NCI-H1092 treated with DMSO at 0.1 percent for 48 hours (cell line): ENCODE results near the gene PPP4R3A.
A peak's percentile ranks its signal among the peaks of the same experiment; 100 is the strongest.
"Not testable (repeated sequence)": the region's sequence is repeated elsewhere in the genome, so short reads cannot be mapped to it uniquely, and the experiment has no call there.

Experiments
- DNase-seq: peaks from one replicate; lab custom pipeline; 2025; lab: John Stamatoyannopoulos, UW

PPP4R3A gene

GRCh38 chr14:91438845-91439244, 71.3 kb downstream of the PPP4R3A start:
- no peak for DNase-seq

DNA sequence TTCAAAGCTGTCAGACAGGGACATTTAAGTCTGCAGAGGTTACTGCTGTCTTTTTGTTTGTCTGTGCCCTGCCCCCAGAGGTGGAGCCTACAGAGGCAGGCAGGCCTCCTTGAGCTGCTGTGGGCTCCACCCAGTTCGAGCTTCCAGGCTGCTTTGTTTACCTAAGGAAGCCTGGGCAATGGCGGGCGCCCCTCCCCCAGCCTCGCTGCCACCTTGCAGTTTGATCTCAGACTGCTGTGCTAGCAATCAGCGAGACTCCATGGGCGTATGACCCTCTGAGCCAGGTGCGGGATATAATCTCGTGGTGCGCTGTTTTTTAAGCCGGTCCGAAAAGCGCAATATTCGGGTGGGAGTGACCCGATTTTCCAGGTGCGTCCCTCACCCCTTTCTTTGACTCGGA, 73.8 kb downstream of the PPP4R3A start:
- not testable (repeated sequence) for DNase-seq

- DNase-seq: no peak
These were observed 80.7 kb downstream of the PPP4R3A start for GRCh38 chr14:91429385-91429784.

- DNase-seq: not testable (repeated sequence)
These were observed 81.2 kb downstream of the PPP4R3A start for GRCh38 chr14:91428931-91429330.

- DNase-seq: not testable (repeated sequence)
These were observed 84.6 kb downstream of the PPP4R3A start for GRCh38 chr14:91425531-91425944.

DNA sequence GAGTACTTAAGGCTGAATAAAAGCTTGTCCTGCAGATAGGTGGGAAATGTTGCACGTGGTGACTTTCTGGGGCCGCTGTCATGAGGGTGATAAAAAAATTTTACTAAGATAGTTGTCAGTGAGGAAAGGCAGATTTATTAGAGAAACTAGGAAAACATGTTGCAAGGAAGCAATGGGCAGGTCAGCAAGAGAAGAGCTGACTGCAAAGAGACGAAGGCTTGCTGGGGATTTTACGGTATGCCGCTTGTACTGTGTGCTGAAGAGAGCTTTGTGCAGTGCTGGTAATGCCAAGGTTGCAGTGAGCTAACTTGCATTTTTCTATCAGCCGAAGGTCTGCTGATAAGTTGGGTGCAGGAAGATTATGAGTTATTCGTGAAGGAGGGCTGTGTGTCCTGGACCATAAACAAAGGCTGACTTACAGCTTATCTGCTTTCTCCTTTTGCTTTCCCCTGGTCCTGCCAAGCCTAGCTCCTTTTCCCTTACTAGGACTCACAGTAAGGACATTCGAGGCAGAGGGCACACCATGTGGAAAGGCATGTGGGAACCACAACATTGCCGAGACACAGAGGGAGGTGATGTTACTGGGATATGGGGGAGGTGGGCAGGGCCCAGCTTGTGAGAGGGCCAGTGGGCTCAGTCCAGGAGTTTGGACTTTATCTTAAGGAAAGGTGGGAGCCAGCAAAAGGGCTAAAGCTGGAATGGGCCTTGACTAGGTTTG, 85.1 kb downstream of the PPP4R3A start:
- no peak for DNase-seq

DNA sequence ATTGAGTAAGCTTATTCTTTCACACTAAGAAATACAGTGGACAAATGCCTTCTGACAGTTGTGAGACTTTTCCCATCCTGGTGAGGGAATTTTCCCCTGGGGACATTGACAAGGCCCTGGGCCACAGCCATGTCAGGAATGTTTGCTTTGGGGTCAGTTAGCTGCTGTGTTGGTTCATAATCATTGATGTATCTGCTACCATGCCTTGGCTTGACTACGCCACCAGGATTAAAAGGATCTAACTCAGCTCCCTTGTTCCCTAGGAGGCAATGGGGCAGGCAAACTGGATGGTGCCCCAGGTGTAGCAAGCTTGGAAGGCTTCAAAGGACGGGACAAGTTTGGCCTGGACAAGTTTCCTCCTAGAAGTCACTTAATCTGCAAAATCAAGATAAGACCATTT, 89.4 kb downstream of the PPP4R3A start:
- DNase-seq: no peak

- DNase-seq: no peak
These were observed 90.7 kb downstream of the PPP4R3A start for GRCh38 chr14:91419451-91419850.

DNA sequence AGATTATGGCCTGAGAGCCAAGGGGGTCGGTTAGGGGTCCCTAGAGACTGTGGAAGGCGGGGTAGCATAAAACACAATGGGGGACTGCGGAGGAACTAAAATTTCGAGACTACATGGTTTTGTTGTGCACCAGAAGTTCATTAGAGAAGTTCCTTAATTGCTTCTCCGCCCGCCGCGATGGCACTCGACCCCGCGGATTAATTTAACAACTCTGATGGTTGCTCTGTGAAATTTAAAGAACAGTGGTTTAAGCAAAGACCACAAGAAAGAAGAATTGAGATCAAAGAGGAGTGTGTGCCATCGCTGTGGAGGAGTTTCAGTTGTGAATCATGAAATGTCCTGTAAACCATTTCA, 91.1 kb downstream of the PPP4R3A start:
- DNase-seq: no peak

DNA sequence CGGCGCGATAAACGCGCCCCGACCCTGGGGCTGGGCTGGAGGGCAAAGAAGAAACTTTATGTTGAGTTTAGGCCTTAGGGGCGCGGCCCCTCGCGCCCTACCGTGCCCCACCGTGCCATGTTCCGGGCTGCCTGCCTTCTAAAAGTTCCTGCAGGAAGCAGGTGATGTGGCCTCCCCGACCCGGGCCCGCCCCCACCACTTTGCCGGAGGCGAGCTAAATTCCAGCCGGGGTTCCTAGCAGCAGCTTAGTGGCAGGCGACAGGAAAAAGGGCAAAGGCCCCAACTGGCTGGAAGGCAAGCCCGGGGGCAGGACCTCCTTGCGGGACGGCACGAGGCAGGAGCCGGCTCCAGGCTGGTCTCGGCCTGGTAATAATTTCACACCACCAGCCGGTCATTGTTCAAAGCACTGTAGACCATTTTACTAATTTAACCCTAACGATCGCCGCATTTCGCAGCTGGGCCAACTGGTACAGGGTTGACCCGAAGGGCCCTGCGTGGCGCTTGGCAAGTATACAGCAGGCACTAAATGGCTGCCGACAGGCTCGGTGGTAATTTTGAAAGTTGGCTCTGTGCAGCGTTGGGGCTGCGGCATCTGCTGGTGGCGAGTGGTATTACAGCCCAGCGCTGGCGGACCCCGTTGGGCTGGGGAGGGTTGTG, 91.6 kb downstream of the PPP4R3A start:
- peak; percentile 47 for DNase-seq

GRCh38 chr14:91417983-91418386, 92.1 kb downstream of the PPP4R3A start:
- DNase-seq: peak; percentile 40

DNA sequence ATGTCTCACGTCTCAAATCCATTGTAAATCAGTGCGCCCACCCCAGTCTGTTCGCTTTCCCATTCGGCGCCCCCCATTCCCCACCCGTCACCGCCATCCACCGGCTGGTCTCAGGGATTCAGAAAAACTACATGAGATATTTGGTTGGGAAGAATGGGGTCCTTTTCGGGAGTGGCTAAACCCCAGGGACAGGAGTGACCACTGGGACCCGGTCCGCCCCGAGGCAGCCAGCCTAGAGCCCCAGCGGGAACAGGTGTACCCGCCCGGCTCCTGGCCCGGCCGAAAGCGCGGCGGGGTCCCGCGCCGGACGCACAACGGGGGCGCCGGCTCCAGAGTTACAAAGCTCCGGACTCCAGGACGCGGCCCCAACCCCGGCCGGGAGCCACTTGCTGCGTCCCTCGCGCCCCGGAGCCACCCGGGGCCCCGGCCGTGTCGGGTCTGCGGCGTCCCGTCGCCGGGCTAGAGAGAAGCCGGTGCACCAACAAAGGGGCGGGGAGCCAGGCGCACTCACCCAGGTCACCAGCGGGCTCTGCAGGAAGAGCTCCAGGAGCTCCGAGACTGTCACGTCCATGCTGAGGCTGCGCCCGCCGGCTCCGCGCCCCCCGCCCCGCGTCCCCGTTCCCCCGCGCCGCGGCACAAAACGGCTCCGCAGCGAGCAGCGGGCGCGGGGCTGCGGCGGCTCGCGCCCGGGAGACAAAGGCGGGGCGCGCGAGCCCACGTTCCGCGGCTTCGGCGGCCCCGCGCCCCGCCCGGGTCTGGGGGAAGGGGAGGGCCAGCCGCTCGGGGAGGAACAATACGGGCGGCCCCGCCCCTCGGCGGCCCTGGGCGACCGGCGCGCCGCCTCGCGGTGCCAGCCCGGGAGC, 92.8 kb downstream of the PPP4R3A start, which contains the start of gene CCDC88C:
CCDC88C (minus strand) TSS at position 701 of the 863 bp plus-strand sequence; CDS start at position 571, 130 bp downstream.
- DNase-seq: peak; percentile 61

GRCh38 chr14:91416744-91417119, 93.4 kb downstream of the PPP4R3A start:
- no peak for DNase-seq

- no peak for DNase-seq
These were observed 94.0 kb downstream of the PPP4R3A start for GRCh38 chr14:91415794-91416743.

- no peak for DNase-seq
These were observed 95.7 kb downstream of the PPP4R3A start for GRCh38 chr14:91414475-91414833.

DNA sequence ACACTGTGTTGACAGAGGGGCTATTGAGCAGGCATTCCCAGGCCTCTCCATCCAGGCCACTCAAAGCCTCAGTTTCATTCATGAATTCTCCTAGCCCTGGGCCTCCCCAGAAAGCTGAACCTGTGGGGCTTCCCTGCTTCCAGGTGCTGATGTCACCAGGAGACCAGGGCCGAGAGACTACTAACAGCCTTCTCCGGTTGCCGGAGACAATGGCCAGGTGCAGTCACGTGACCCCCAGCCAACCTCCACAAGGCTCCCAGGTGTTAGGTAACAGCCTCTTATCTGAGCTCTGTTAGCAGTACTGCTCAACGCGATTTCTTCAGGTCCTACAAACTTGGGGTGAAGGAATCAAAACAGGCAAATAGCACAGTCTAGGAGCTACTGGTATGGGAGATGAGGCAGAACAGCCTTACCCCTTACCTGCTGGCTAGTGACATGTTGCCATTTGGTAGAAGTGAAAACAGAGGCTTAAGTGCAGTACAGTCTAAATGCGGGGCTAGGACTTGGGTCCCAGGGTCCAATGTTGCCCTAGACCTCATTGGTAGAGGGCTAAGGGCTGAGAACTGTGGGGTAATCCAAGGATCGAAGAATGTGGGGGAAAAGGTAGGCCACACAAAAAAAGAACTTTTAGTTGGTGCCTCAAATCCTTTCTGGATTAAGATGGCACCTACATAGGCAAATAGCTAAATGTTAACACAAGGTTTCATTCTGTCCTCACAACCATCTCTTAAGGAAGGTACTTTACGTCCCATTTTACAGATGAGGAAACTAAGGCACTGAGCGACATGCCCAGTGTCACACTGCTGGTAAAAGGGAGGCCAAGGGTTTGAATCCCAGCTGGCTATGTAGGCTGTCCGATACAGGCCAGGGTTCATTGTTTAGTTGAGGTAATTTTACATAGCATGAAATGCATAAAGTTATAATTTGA, 96.3 kb downstream of the PPP4R3A start:
- no peak for DNase-seq

GRCh38 chr14:91412939-91413338, 97.2 kb downstream of the PPP4R3A start:
- DNase-seq: no peak

DNA sequence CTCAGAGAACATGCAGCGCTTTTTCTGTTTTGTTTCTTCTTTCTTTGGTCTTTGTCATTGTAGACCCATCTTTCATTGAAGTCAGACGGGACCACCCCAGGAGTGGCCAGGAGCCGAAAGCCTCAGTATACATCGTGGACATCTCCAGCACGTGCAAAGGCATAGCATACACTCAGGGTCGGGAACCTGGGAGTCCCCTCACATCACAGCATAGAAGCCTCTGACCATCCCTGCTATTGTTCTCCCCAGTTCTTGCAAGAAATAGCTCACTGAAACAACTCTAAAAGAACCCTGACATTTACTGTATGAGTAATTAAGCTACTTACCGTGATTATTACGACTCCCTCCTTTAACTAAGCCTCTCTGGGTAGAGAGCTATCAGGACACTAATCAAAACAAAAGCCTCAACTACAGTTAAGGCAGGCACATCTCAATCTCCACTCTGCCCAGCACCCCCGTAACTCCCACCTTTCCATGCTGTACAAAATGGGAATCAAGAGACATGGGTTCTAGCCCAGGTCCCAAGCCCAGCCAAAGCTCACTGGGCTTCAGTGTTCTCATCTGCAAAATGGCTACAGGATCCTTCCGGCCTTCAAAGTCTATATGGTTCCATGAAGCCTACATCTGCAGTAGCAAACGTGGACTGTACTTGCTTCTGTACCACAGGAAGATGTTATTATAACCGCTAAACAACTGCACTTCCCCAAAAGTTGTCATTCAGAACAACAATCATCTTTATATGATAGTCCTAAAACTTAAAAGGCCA, 99.2 kb downstream of the PPP4R3A start:
- no peak for DNase-seq

- DNase-seq: no peak
These were observed 100.0 kb downstream of the PPP4R3A start for GRCh38 chr14:91409928-91410718.
